Measurements from ENCODE around the gene ATRNL1.

Gene ATRNL1

GRCh38 chr10:115857856-115858255 is 764.7 kb downstream of the ATRNL1 start:
- no peak for DNase-seq

DNA sequence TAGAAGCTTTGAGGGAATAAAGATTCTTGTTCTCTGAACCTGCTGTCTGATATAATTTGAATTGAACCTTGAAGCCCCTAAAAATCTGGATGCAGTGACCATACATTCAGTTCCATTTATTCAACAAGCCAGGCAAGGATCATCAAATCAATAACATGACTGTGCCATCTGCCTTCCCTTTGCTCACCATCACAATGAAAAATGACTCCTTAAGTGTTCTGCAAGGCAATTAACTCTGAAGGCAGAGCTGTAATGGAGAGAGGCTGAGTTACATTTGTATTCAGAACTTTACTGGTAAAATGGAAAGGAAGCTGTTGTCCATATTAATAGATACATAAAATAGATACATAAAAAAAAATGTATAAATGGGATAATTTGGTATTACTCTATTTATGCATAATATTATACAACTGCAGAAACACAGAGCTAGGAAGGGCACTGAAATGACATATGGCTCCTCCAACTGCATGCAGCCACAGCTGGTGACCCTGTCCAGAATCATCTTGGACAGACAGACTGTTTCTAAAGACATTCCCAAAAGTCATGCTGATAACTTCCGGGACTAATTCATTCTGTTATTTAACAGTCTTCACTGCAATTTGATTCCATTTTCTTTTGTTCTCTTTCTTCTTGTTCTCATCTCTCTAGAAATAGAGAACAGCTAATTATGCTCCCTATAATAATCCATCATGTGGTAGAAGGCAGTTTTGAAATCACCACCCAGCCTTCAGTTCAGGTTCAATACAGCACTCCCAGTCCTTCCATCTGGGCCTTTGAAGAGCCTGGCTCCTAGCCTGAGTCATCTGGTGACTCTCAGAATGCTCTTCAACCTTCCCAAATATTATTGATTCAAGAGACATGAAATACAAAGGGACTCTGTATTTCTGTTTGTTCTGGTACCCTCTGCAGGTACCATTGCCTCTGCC is 767.3 kb downstream of the ATRNL1 start:
- no peak for DNase-seq

DNA sequence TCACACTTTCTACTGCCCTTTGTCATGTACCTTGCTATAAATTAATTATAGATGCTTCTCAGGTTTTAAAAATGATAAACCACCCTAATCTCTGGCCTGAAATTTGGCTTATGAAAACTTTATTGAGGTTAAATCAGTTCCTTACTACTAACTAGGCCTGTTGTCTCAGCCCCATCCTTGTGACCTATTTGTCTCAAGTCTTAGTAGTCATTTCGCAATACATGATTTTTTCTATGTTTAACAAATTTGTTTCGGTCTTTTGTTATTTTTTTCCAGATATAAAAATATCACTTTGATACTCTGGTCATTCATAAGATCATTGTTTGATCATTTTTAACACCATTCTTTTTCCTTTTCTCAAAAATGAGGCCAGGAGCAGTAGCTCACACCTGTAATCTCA is 768.3 kb downstream of the ATRNL1 start:
- DNase-seq, result no peak

- DNase-seq, result no peak
These were observed 768.7 kb downstream of the ATRNL1 start for GRCh38 chr10:115861864-115862263.

- DNase-seq, result no peak
These were observed 773.0 kb downstream of the ATRNL1 start for GRCh38 chr10:115866174-115866573.

GRCh38 chr10:115866691-115867090 is 773.5 kb downstream of the ATRNL1 start:
- no peak for DNase-seq

- no peak for DNase-seq
These were observed 774.1 kb downstream of the ATRNL1 start for GRCh38 chr10:115867305-115867704.

DNA sequence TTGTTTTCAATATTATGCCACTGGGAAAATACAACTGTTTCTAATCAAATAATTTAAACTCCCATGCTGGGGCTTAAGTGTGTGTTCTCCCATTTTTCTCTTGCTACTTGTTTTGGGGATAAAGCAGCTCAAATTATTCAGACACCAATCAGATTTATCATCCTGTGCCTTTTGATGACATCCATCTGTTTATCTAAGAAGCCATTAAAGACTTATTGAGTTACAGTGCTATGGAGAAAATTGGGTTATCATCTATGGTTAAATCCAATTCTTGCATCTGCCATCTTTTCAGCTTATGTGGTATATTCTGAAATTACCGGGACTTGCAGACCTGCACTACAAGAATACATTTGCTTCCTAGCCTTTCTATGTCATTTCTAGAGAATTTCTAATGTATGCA is 778.7 kb downstream of the ATRNL1 start:
- no peak for DNase-seq

- no peak for DNase-seq
These were observed 782.0 kb downstream of the ATRNL1 start for GRCh38 chr10:115875172-115875571.

- no peak for DNase-seq
These were observed 786.4 kb downstream of the ATRNL1 start for GRCh38 chr10:115879372-115880089.

DNA sequence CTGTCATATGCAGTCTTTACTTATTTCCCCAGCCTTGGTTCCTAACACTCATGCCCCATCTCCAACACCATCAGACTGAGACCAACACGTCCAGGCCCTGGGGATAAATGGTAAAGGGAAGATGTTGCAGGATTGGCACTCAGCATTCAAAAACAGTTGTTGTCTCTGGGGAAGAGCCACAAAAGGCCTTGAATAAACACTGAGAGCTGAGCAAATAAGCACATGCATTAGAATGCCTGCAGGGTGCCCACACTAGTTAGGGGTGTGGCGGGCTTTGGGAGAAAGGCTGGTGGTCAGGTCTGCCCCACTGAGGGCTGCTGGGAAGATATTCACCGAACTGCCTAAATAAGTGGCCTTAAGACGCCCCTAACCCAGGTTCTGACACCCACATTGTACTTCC is 788.9 kb downstream of the ATRNL1 start:
- no peak for DNase-seq

- DNase-seq, result no peak
These were observed 790.2 kb downstream of the ATRNL1 start for GRCh38 chr10:115883372-115883771.

GRCh38 chr10:115884331-115884730 is 791.2 kb downstream of the ATRNL1 start:
- DNase-seq, result no peak

- DNase-seq, result no peak
These were observed 802.0 kb downstream of the ATRNL1 start for GRCh38 chr10:115895166-115895565.

DNA sequence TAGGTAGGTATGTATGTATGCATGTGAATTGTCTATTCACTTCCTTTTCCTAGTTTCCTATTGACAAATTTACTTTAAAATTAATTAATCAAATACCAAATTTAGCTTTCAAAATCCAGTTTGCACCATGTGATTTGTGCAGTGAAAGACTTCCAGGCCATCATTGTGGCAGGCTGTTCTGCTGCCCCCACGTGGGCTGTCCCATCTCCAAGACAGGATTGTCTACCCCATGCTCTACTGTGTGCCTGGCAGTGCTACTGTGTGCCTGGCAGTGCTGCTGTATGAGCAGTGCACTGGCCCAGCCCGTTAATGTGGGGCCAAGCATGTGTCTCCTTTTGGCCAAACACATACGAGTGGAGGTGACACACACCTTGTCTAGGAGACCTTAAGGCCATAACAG is 805.1 kb downstream of the ATRNL1 start:
- DNase-seq, result no peak

DNA sequence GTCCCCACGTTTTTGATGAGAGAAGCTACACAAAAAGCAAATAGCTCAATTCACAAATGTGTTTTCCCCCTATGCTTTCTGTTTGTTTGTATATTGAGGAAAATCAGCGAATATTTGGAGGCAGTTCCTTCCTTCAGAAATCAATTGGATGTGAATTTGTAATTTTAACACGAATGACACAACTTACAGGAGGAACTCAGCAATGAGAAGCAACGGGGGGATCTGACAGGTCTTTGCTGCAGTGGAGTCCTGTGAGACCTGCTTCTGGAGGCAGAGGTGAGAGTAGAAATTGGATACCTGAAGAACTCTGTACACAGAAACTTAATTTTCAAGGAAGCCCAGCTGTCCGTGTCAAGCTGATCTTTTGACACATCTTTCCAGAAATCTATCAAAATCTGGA is 809.4 kb downstream of the ATRNL1 start:
- no peak for DNase-seq

GRCh38 chr10:115903207-115903606 is 810.0 kb downstream of the ATRNL1 start:
- no peak for DNase-seq

- no peak for DNase-seq
These were observed 810.7 kb downstream of the ATRNL1 start for GRCh38 chr10:115903845-115904244.

DNA sequence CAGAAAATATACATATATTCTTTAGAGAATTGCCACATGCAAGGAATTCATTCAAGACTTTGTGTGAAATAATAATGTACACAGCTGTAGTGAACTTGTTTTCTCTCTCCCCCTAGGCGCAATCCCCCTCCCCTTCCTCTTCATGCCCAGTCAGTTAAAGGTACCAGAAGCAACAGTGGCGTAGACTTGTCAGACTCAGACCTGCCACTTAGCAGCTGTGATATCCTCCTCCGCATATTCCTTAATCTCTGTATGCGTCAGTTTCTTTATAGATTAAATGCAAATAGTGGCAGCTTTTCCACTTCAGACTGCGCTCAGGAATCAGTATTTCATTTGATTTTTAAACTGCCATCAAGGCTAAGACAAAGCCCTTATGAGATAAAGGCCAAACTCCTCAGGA is 815.9 kb downstream of the ATRNL1 start:
- DNase-seq, result no peak

- DNase-seq, result no peak
These were observed 817.0 kb downstream of the ATRNL1 start for GRCh38 chr10:115909962-115910731.

- no peak for DNase-seq
These were observed 821.3 kb downstream of the ATRNL1 start for GRCh38 chr10:115914475-115914874.

- DNase-seq, result no peak
These were observed 822.3 kb downstream of the ATRNL1 start for GRCh38 chr10:115915429-115915828.

- no peak for DNase-seq
These were observed 825.6 kb downstream of the ATRNL1 start for GRCh38 chr10:115918812-115919211.

Measured in CD4-positive, alpha-beta T cell treated with Interferon alpha-2 for 1 hour (primary cell).